ENCODE results near the gene KMT5B. TPM values are rescaled to one million over a fixed set of nuclear protein-coding genes. Genes with fewer than 3 reads are reported as not detected.

Gene KMT5B
- polyA plus RNA-seq, 3 donors, result 12.2 to 22.0 (median 19.5) TPM

DNA sequence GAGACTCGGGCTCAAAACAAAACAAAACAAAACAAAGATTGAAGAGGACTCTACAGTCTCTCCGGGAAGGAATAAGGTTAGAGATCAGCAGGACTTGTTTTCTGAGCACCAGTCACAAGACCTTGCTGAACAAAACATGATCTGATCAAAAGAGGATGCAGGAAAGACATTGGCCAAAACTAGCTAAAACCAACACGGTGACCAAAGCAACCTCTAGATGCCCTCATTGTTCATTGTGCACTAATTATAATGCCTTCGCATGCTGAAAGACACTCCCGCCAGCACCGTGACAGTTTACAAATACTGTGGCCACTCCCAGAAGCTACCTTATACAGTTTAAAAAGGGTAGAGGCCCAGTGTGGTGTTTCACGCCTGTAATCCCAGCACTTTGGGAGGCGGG, 76.2 kb downstream of the KMT5B start:
- Histone ChIP-seq H2AFZ (ENCODE audit: insufficient read depth, low read depth, low read length, poor library complexity, severe bottlenecking) (no peak overlapping the region), H3K79me2 (ENCODE audit: insufficient read depth, low read length) (no peaks in the 10 kb centered on the region), H4K20me1 (ENCODE audit: insufficient read depth, low read length) (no peaks in the 10 kb centered on the region), H3K9me3 (replicated peaks in 1 of 2; ENCODE audit: control insufficient read depth in 1 of 2, insufficient read depth in 1 of 2, low read length in 2 of 2) (peaks cover 16 to 29% of the 10 kb centered on the region in 2 donors), H3K4me1 (ENCODE audit: control insufficient read depth in 1 of 2, insufficient read depth in 2 of 2, low read length in 2 of 2) (peaks cover 23 to 27% of the 10 kb centered on the region in 2 donors), H3K27ac (ENCODE audit: low read depth in 1 of 2, low read length in 2 of 2) (no peak overlapping the region), H3K27me3 (ENCODE audit: control insufficient read depth in 2 of 2, insufficient read depth in 2 of 2, low read length in 2 of 2) (peaks cover 0 to 6% of the 10 kb centered on the region in 2 donors), H3K4me3 (replicated peaks in 1 of 3; ENCODE audit: low read depth in 2 of 3, low read length in 3 of 3) (no peak overlapping the region), H3K4me2 (replicated peaks; ENCODE audit: extremely low read depth, low read length, poor library complexity, severe bottlenecking) (no peak overlapping the region), H3K36me3 (replicated peaks in 1 of 2; ENCODE audit: control insufficient read depth in 1 of 2, insufficient read depth in 2 of 2, low read length in 2 of 2) (no peaks in the 10 kb centered on the region), H3K9ac (ENCODE audit: insufficient read depth, low read length, poor library complexity, severe bottlenecking) (no peak overlapping the region)
- TF ChIP-seq, protein P1, sequence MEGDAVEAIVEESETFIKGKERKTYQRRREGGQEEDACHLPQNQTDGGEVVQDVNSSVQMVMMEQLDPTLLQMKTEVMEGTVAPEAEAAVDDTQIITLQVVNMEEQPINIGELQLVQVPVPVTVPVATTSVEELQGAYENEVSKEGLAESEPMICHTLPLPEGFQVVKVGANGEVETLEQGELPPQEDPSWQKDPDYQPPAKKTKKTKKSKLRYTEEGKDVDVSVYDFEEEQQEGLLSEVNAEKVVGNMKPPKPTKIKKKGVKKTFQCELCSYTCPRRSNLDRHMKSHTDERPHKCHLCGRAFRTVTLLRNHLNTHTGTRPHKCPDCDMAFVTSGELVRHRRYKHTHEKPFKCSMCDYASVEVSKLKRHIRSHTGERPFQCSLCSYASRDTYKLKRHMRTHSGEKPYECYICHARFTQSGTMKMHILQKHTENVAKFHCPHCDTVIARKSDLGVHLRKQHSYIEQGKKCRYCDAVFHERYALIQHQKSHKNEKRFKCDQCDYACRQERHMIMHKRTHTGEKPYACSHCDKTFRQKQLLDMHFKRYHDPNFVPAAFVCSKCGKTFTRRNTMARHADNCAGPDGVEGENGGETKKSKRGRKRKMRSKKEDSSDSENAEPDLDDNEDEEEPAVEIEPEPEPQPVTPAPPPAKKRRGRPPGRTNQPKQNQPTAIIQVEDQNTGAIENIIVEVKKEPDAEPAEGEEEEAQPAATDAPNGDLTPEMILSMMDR (IDR thresholded peaks at IDR 0.05), result no peak
- Mint-ChIP-seq H3K27me3 (ENCODE audit: low read depth in 3 of 3) (peaks cover 10 to 26% (median 19%) of the 10 kb centered on the region in 3 donors), H3K4me1 (peaks cover 19% of the 10 kb centered on the region), H3K4me3 (no peak overlapping the region), H3K36me3 (peaks cover 0 to 2% of the 10 kb centered on the region in 2 donors), H3K27ac (peak overlapping the region in 1 of 7 donors; percentile 36), H3K9me3 (peaks cover 15 to 38% (median 27%) of the 10 kb centered on the region in 7 donors)
- WGBS (ENCODE audit: insufficient coverage), result 100% methylated on average over 6 of the region's 8 CpGs
- no peak for DNase-seq
- intact Hi-C loops (cut with micrococcal nuclease), result no loop called here

DNA sequence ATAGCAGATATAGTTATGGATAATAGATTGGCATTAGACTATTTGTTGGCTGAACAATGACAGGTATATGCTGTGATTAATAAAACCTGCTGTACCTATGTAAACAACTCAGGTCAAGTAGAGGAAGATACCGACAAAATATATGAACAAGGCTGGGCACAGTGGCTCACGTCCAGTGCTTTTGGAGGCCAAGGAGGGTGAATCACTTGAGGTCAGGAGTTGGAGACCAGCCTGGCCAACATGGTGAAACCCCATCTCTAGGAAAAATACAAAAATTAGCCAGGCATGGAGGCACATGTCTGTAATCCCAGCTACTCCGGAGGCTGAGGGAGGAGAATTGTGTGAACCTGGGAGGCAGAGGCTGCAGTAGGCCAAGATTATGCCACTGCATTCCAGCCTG, 77.9 kb downstream of the KMT5B start:
- peaks cover 8 to 10% of the 10 kb centered on the region in 2 donors for H3K4me1 ChIP-seq (ENCODE audit: control insufficient read depth in 1 of 2, insufficient read depth in 2 of 2, low read length in 2 of 2)
- peaks cover 16 to 31% of the 10 kb centered on the region in 2 donors for H3K9me3 ChIP-seq (replicated peaks in 1 of 2; ENCODE audit: control insufficient read depth in 1 of 2, insufficient read depth in 1 of 2, low read length in 2 of 2)
- DNase-seq, result no peak
- no peaks in the 10 kb centered on the region for H4K20me1 ChIP-seq (ENCODE audit: insufficient read depth, low read length)
- WGBS (ENCODE audit: insufficient coverage), result 80% methylated on average over 2 of the region's 3 CpGs
- H3K4me3 Mint-ChIP-seq, result no peak overlapping the region
- H3K4me2 ChIP-seq (replicated peaks; ENCODE audit: extremely low read depth, low read length, poor library complexity, severe bottlenecking), result no peak overlapping the region
- no peak overlapping the region for H2AFZ ChIP-seq (ENCODE audit: insufficient read depth, low read depth, low read length, poor library complexity, severe bottlenecking)
- no peaks in the 10 kb centered on the region for H3K79me2 ChIP-seq (ENCODE audit: insufficient read depth, low read length)
- intact Hi-C loops (cut with micrococcal nuclease), result no loop called here
- peaks cover 3 to 21% (median 14%) of the 10 kb centered on the region in 3 donors for H3K27me3 Mint-ChIP-seq (ENCODE audit: low read depth in 3 of 3)
- H3K27ac ChIP-seq (ENCODE audit: low read depth in 1 of 2, low read length in 2 of 2), result no peak overlapping the region
- peaks cover 5% of the 10 kb centered on the region for H3K4me1 Mint-ChIP-seq
- peaks cover 0 to under 1% of the 10 kb centered on the region in 2 donors for H3K27me3 ChIP-seq (ENCODE audit: control insufficient read depth in 2 of 2, insufficient read depth in 2 of 2, low read length in 2 of 2)
- H3K27ac Mint-ChIP-seq, result peak overlapping the region in 1 of 7 donors; percentile 68
- no peaks in the 10 kb centered on the region for H3K36me3 ChIP-seq (replicated peaks in 1 of 2; ENCODE audit: control insufficient read depth in 1 of 2, insufficient read depth in 2 of 2, low read length in 2 of 2)
- TF ChIP-seq, protein P1 (IDR thresholded peaks at IDR 0.05), result no peak
- peaks cover 17 to 49% (median 36%) of the 10 kb centered on the region in 7 donors for H3K9me3 Mint-ChIP-seq
- no peak overlapping the region for H3K9ac ChIP-seq (ENCODE audit: insufficient read depth, low read length, poor library complexity, severe bottlenecking)
- H3K4me3 ChIP-seq (replicated peaks in 1 of 3; ENCODE audit: low read depth in 2 of 3, low read length in 3 of 3), result no peak overlapping the region
- H3K36me3 Mint-ChIP-seq, result peaks cover 0 to 2% of the 10 kb centered on the region in 2 donors
